Measurements from ENCODE around the gene MEX3D. TPM values are rescaled to one million over a fixed set of nuclear protein-coding genes. Genes with fewer than 3 reads are reported as not detected.

MEX3D gene
- total and polyA plus RNA-seq, 8 donors, result 2.6 to 21.2 (median 9.1) TPM

DNA sequence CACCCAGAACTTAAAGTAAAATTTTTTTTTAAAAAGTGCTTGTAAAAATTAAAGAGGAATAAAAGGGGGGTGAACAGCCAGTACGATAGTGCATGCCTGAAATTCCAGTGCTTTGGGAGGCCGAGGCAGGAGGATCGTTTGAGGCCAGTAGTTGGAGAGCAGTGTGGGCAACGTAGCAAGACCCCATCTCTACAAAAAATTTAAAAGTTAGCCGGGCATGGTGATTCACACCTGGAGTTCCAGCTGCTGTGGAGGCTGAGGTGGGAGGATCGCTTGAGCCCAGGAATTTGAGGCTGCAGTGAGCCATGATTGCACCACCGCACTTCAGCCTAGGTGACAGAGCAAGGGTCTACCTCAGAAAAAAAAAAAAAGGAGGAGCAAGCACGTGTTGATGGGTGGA, 63.1 kb downstream of the MEX3D start:
- no peaks in the 10 kb centered on the region for H3K27me3 ChIP-seq
- TF ChIP-seq, protein P1, sequence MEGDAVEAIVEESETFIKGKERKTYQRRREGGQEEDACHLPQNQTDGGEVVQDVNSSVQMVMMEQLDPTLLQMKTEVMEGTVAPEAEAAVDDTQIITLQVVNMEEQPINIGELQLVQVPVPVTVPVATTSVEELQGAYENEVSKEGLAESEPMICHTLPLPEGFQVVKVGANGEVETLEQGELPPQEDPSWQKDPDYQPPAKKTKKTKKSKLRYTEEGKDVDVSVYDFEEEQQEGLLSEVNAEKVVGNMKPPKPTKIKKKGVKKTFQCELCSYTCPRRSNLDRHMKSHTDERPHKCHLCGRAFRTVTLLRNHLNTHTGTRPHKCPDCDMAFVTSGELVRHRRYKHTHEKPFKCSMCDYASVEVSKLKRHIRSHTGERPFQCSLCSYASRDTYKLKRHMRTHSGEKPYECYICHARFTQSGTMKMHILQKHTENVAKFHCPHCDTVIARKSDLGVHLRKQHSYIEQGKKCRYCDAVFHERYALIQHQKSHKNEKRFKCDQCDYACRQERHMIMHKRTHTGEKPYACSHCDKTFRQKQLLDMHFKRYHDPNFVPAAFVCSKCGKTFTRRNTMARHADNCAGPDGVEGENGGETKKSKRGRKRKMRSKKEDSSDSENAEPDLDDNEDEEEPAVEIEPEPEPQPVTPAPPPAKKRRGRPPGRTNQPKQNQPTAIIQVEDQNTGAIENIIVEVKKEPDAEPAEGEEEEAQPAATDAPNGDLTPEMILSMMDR (IDR thresholded peaks at IDR 0.05), result no peak
- WGBS, 2 donors, result 62 to 75% methylated on average over 8 of the region's 8 CpGs
- ATAC-seq (no peak), DNase-seq (no peak), FAIRE-seq (no peak)
- no peak overlapping the region for H3K4me3 ChIP-seq
- no peak overlapping the region for H3K27ac ChIP-seq
- H3K9me3 ChIP-seq, result no peaks in the 10 kb centered on the region
- intact Hi-C loops (cut with DNase I), result no loop called here
- peaks cover 0 to 11% (median 0%) of the 10 kb centered on the region in 3 donors for H3K4me1 ChIP-seq
- H3K36me3 ChIP-seq, result no peaks in the 10 kb centered on the region

Other genes starting within 250 kb of the MEX3D start
- gene NDUFS7, start 184.4 kb downstream of the MEX3D start, total RNA-seq, result 10 to 100 TPM; 32.1 to 56.3 (median 42.5) TPM
- gene NDUFS7, start 184.4 kb downstream of the MEX3D start, polyA plus RNA-seq, result 10 to 100 TPM; 57.8 to 70.8 TPM
- 100 to 1,000 TPM in 1 of 6 donors, 10 to 100 TPM in 5; 46.2 to 116 (median 64.4) TPM for gene GAMT, start 166.8 kb downstream of the MEX3D start, total RNA-seq
- 100 to 1,000 TPM in 1 of 2 donors, 10 to 100 TPM in 1; 65.2 to 200 TPM for gene GAMT, start 166.8 kb downstream of the MEX3D start, polyA plus RNA-seq
- gene DAZAP1, start 160.7 kb downstream of the MEX3D start, total RNA-seq, result 10 to 100 TPM; 35.3 to 67.4 (median 48.7) TPM
- 10 to 100 TPM; 63.8 to 64.4 TPM for gene DAZAP1, start 160.7 kb downstream of the MEX3D start, polyA plus RNA-seq
- 1,000 to 10,000 TPM in 1 of 6 donors, 100 to 1,000 TPM in 5; 596 to 1,125 (median 797) TPM for gene RPS15, start 129.9 kb downstream of the MEX3D start, total RNA-seq
- 1,000 to 10,000 TPM; 1,641 to 1,709 TPM for gene RPS15, start 129.9 kb downstream of the MEX3D start, polyA plus RNA-seq
- gene APC2, start 118.2 kb downstream of the MEX3D start, total RNA-seq, result under 1 TPM in 5 of 6 donors, not detected in 1; 0.04 to 0.23 (median 0.06) TPM
- gene APC2, start 118.2 kb downstream of the MEX3D start, polyA plus RNA-seq, result under 1 TPM; 0.05 to 0.27 TPM
- gene C19orf25, start 89.1 kb downstream of the MEX3D start, total RNA-seq, result 10 to 100 TPM; 10.7 to 19.3 (median 13.4) TPM
- gene C19orf25, start 89.1 kb downstream of the MEX3D start, polyA plus RNA-seq, result 10 to 100 TPM; 21.5 to 39.0 TPM
- gene PCSK4, start 78.0 kb downstream of the MEX3D start, total RNA-seq, result 1 to 10 TPM; 1.5 to 2.7 (median 2.3) TPM
- gene PCSK4, start 78.0 kb downstream of the MEX3D start, polyA plus RNA-seq, result 10 to 100 TPM in 1 of 2 donors, 1 to 10 TPM in 1; 9.9 to 11.5 TPM
- 10 to 100 TPM; 12.6 to 22.0 (median 16.9) TPM for gene REEP6, start 77.1 kb downstream of the MEX3D start, total RNA-seq
- gene REEP6, start 77.1 kb downstream of the MEX3D start, polyA plus RNA-seq, result 10 to 100 TPM; 14.5 to 24.1 TPM
- 1 to 10 TPM in 2 of 6 donors, under 1 TPM in 4; 0.23 to 4.0 (median 0.72) TPM for gene ADAMTSL5, start 55.3 kb downstream of the MEX3D start, total RNA-seq
- under 1 TPM; 0.52 to 0.53 TPM for gene ADAMTSL5, start 55.3 kb downstream of the MEX3D start, polyA plus RNA-seq
- not detected for gene PLK5, start 44.2 kb downstream of the MEX3D start, total RNA-seq
- under 1 TPM; 0.11 to 0.23 TPM for gene PLK5, start 44.2 kb downstream of the MEX3D start, polyA plus RNA-seq
- 10 to 100 TPM; 17.4 to 38.2 (median 26.4) TPM for gene MBD3, start 24.5 kb upstream of the MEX3D start, total RNA-seq
- 100 to 1,000 TPM in 1 of 2 donors, 10 to 100 TPM in 1; 77.9 to 113 TPM for gene MBD3, start 24.5 kb upstream of the MEX3D start, polyA plus RNA-seq
- 10 to 100 TPM; 40.5 to 89.4 (median 75.5) TPM for gene UQCR11, start 37.1 kb upstream of the MEX3D start, total RNA-seq
- 10 to 100 TPM; 49.3 to 72.3 TPM for gene UQCR11, start 37.1 kb upstream of the MEX3D start, polyA plus RNA-seq
- 10 to 100 TPM; 19.8 to 41.9 (median 24.8) TPM for gene TCF3, start 84.3 kb upstream of the MEX3D start, total RNA-seq
- gene TCF3, start 84.3 kb upstream of the MEX3D start, polyA plus RNA-seq, result 10 to 100 TPM; 32.3 to 32.4 TPM
- under 1 TPM in 1 of 6 donors, not detected in 5; 0.13 TPM for gene ONECUT3, start 185.2 kb upstream of the MEX3D start, total RNA-seq
- not detected for gene ONECUT3, start 185.2 kb upstream of the MEX3D start, polyA plus RNA-seq
- gene ATP8B3, start 244.0 kb upstream of the MEX3D start, total RNA-seq, result 1 to 10 TPM in 1 of 6 donors, under 1 TPM in 5; 0.32 to 1.1 (median 0.52) TPM
- gene ATP8B3, start 244.0 kb upstream of the MEX3D start, polyA plus RNA-seq, result under 1 TPM; 0.56 to 0.95 TPM